Fibroblast of the aortic adventitia (primary cell): Measurements from ENCODE around the gene ITGAL. TPM values are rescaled to one million over a fixed set of nuclear protein-coding genes. Genes with fewer than 3 reads are reported as not detected.
A peak's percentile ranks its signal among the peaks of the same experiment; 100 is the strongest.

Source experiments
- DNase-seq: peaks from one replicate; pipeline ENCODE4 v3.0.0-alpha.2; 2010; ENCODE audit warnings: low read depth
- H3K4me3 ChIP-seq: 2 replicates; pipeline ENCODE4 v1.5.1; 2011; ENCODE audit warnings: low read depth, mild to moderate bottlenecking, control low read depth, low read length, moderate library complexity
- CTCF ChIP-seq: IDR thresholded peaks from 2 replicates; pipeline ENCODE4 v1.5.1; 2011; ENCODE audit warnings: mild to moderate bottlenecking, low read length, control low read depth, inconsistent platforms; ENCODE audit not compliant: insufficient read depth
- total RNA-seq: library from RNA; depleted of rRNA; stranded (reverse); fragments of >200 nt; gene quantifications from 2 replicates; pipeline ENCODE4 v1.2.3, GENCODE V29; 2012; ENCODE audit warnings: low replicate concordance

Gene ITGAL
- total RNA-seq, 1 donor = not detected

GRCh38 chr16:30557707-30557956 lies 85.1 kb downstream of the ITGAL start:
- TF ChIP-seq CTCF = no peak
- no peak for DNase-seq
- H3K4me3 ChIP-seq = peak overlapping the region; percentile 79

GRCh38 chr16:30557957-30558788 lies 85.6 kb downstream of the ITGAL start, which contains the start of gene ZNF764:
ZNF764 (minus strand) TSS chr16:30558374; CDS start chr16:30558182, 192 bp downstream.
- peak; percentile 98 for DNase-seq
- H3K4me3 ChIP-seq = peak within 1 kb of the TSS; percentile 79
- TF ChIP-seq CTCF = no peak

- DNase-seq = no peak
- H3K4me3 ChIP-seq = peak overlapping the region; percentile 55
- no peak for TF ChIP-seq CTCF
Measured at GRCh38 chr16:30558789-30559377, 86.3 kb downstream of the ITGAL start.

GRCh38 chr16:30559690-30560089 lies 87.1 kb downstream of the ITGAL start:
- TF ChIP-seq CTCF = no peak

GRCh38 chr16:30561089-30561816 lies 88.7 kb downstream of the ITGAL start:
- no peak for DNase-seq
- TF ChIP-seq CTCF = no peak
- peak overlapping the region; percentile 42 for H3K4me3 ChIP-seq

More at GRCh38 chr16:30559690-30560089, 87.1 kb downstream of the ITGAL start:
- H3K4me3 ChIP-seq = no peak overlapping the region
- DNase-seq = no peak

GRCh38 chr16:30562021-30562420 lies 89.5 kb downstream of the ITGAL start:
- no peak overlapping the region for H3K4me3 ChIP-seq
- DNase-seq = no peak
- TF ChIP-seq CTCF = no peak
